Breast epithelium (tissue), 3 donors: ENCODE measurements around the gene SPAAR.

Experiments used
- POLR2AphosphoS5 ChIP-seq, 3 donors: sonication (generic); formaldehyde crosslinking; IDR thresholded peaks; one replicate each; pipeline ENCODE4 v1.6.1; 2017; ENCODE audit warnings: antibody characterized with exemption in 3 of 3
- TF ChIP-seq, protein P1 (sequence below), 3 donors: fragments of 450-650 bp; IDR thresholded peaks; one replicate each; pipeline ENCODE4 v1.5.1; 2016 to 2017; ENCODE audit warnings: antibody characterized with exemption in 3 of 3, mild to moderate bottlenecking in 3 of 3, moderate library complexity in 3 of 3

DNA sequence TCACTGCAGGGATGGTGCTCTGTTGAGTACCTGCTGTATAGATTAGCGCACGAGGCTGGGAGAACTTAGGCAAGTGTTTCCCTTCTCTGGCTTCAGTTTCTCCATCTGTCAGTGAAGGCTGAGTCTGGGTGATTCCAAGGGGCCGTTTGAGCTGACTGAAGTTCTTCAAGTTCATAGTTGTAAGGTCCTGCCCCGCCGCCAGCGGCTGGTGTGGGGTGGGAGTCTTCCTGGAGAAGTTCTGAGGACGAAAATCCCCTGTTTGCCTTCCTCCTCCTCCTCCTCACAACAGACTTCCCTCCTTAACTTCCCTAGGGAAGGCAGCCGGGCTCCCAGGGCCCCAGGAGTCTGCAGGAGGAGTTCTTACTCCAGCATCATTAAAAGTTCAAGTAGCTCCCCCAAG lies 5.0 kb upstream of the SPAAR start:
- TF ChIP-seq, protein P1, sequence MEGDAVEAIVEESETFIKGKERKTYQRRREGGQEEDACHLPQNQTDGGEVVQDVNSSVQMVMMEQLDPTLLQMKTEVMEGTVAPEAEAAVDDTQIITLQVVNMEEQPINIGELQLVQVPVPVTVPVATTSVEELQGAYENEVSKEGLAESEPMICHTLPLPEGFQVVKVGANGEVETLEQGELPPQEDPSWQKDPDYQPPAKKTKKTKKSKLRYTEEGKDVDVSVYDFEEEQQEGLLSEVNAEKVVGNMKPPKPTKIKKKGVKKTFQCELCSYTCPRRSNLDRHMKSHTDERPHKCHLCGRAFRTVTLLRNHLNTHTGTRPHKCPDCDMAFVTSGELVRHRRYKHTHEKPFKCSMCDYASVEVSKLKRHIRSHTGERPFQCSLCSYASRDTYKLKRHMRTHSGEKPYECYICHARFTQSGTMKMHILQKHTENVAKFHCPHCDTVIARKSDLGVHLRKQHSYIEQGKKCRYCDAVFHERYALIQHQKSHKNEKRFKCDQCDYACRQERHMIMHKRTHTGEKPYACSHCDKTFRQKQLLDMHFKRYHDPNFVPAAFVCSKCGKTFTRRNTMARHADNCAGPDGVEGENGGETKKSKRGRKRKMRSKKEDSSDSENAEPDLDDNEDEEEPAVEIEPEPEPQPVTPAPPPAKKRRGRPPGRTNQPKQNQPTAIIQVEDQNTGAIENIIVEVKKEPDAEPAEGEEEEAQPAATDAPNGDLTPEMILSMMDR (IDR thresholded peaks at IDR 0.05), result no peak
- no peak for TF ChIP-seq POLR2AphosphoS5 (IDR thresholded peaks at IDR 0.05)
